ENCODE data around the gene YWHAB. TPM values are rescaled to one million over a fixed set of nuclear protein-coding genes. Genes with fewer than 3 reads are reported as not detected.

Gene YWHAB
- total and polyA plus RNA-seq, 2 donors (not counting 1 experiment from before 2014, with no cell fraction given): 80.3 to 200 TPM

DNA sequence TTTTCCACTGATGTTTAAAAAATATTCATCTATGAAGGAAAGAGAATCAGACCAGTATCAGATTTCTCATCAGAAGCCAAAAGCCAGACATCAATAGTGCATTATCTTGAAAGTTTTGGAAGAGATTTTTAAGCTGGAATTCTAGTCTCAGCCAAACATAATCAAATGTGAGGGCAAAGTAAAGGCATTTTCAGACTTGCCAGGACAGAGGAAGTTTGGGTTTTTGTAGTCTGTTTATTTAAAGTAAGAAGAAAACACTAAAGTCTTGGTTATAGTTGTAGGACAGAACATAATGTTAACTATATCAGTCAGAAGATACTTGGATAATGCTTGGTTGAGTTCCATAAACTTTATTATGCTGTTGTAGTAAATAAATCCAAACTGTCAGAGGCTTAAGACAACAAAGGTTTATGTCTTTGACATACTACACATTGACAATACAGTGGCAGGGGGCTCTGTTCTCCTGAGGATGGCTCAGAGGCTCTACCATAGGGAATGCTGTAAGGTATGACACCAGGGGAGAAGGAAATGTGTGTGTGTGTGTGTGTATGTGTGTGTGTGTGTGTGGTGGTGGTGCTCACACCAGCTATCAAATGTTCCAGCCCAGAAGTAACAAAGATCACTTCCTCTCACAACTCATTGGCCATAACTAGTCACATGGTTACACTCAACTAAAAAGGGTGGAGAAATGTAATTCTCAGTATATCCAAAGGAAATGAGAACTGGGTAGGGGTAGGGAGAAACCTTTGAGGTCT is 26.7 kb upstream of the YWHAB start:
- no peaks in the 10 kb centered on the region for H4K20me1 ChIP-seq (ENCODE audit: control insufficient read depth, insufficient read depth, low read length, poor library complexity, severe bottlenecking)
- no peak overlapping the region for H2AFZ ChIP-seq (ENCODE audit: insufficient read depth, low read depth, low read length, poor library complexity, severe bottlenecking)
- H3K36me3 ChIP-seq (replicated peaks in 1 of 2; ENCODE audit: control extremely low read depth in 1 of 2, control insufficient read depth in 1 of 2, extremely low read depth in 1 of 2, insufficient read depth in 2 of 2, low read length in 1 of 2): no peaks in the 10 kb centered on the region
- H3K9ac ChIP-seq (ENCODE audit: low read length): no peak overlapping the region
- no peaks in the 10 kb centered on the region for H3K4me1 ChIP-seq (ENCODE audit: control insufficient read depth in 2 of 2, insufficient read depth in 2 of 2, low read length in 2 of 2)
- H3K4me2 ChIP-seq (replicated peaks; ENCODE audit: low read depth, low read length, poor library complexity, severe bottlenecking): no peak overlapping the region
- Mint-ChIP-seq H3K4me3 (no peak overlapping the region), H3K9me3 (ENCODE audit: insufficient read depth) (peaks cover 5% of the 10 kb centered on the region), H3K27ac (no peak overlapping the region), H3K4me1 (no peaks in the 10 kb centered on the region), H3K27me3 (peaks cover 3% of the 10 kb centered on the region)
- no peak overlapping the region for H3K4me3 ChIP-seq (ENCODE audit: control extremely low read depth in 1 of 5, extremely low read depth in 1 of 5, insufficient read depth in 1 of 5, low read depth in 2 of 5, low read length in 4 of 5)
- no peaks in the 10 kb centered on the region for H3K79me2 ChIP-seq (ENCODE audit: control insufficient read depth, insufficient read depth, low read length)
- DNase-seq: no peak
- peaks cover 0 to 7% (median 0%) of the 10 kb centered on the region in 3 donors for H3K9me3 ChIP-seq (ENCODE audit: control extremely low read depth in 1 of 3, control insufficient read depth in 2 of 3, insufficient read depth in 1 of 3, low read length in 2 of 3)
- H3K27ac ChIP-seq (ENCODE audit: low read length in 2 of 2): no peak overlapping the region
- CTCF ChIA-PET: no interaction called here
- no peaks in the 10 kb centered on the region for H3K27me3 ChIP-seq (replicated peaks in 1 of 4; ENCODE audit: control extremely low read depth in 1 of 4, control insufficient read depth in 3 of 4, insufficient read depth in 4 of 4, low read length in 3 of 4)
- POLR2A ChIA-PET: no interaction called here
- intact Hi-C loops (cut with micrococcal nuclease): no loop called here
- no peak for TF ChIP-seq CTCF (IDR thresholded peaks at IDR 0.05)
- TF ChIP-seq EZH2 (IDR thresholded peaks at IDR 0.05; ENCODE audit: borderline replicate concordance, insufficient read depth, low read depth, low read length, poor library complexity, severe bottlenecking): no peak
- ATAC-seq (ENCODE audit: low read depth): no peak

DNA sequence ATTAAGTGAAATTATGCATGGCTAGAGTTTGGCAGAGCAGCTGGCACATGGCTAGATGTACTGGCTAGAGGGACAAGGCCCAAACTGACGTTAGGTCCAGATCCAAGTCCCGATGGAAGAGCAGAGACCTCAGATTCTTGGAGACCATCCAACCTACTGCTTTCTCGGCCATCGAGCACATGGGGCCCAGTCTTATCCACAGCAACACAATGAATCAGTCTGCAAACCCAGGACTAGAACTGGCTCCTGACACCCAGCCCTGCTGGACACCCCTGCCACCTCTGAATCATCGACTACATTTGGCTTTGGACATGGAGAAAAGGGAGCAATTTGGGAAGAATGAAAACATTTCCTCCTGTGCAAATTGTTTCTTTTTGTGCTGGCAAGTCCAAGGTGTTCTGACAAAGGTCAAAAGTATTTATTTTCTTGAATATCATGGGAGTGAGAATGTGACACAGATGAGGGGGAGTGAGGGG is 23.9 kb upstream of the YWHAB start:
- H2AFZ ChIP-seq (ENCODE audit: insufficient read depth, low read depth, low read length, poor library complexity, severe bottlenecking): no peak overlapping the region

More for the DNA sequence above, 23.9 kb upstream of the YWHAB start:
- H3K27me3 Mint-ChIP-seq: no peaks in the 10 kb centered on the region
- ChIA-PET POLR2A (interaction anchor here (0.6 kb wide), 1 partner anchor 48 kb away, joined by 3 read pairs; the partner anchor contains the start of gene PABPC1L), CTCF (no interaction called here)
- no peak for DNase-seq
- 89% methylated on average over 3 of the region's 5 CpGs for WGBS (ENCODE audit: insufficient coverage)
- Histone ChIP-seq H3K4me1 (ENCODE audit: control insufficient read depth in 2 of 2, insufficient read depth in 2 of 2, low read length in 2 of 2) (no peaks in the 10 kb centered on the region), H3K79me2 (ENCODE audit: control insufficient read depth, insufficient read depth, low read length) (no peaks in the 10 kb centered on the region), H3K4me2 (replicated peaks; ENCODE audit: low read depth, low read length, poor library complexity, severe bottlenecking) (no peak overlapping the region), H3K9me3 (ENCODE audit: control extremely low read depth in 1 of 3, control insufficient read depth in 2 of 3, insufficient read depth in 1 of 3, low read length in 2 of 3) (peaks cover 0 to 7% (median 0%) of the 10 kb centered on the region in 3 donors), H3K36me3 (replicated peaks in 1 of 2; ENCODE audit: control extremely low read depth in 1 of 2, control insufficient read depth in 1 of 2, extremely low read depth in 1 of 2, insufficient read depth in 2 of 2, low read length in 1 of 2) (no peaks in the 10 kb centered on the region), H3K4me3 (ENCODE audit: control extremely low read depth in 1 of 5, extremely low read depth in 1 of 5, insufficient read depth in 1 of 5, low read depth in 2 of 5, low read length in 4 of 5) (no peak overlapping the region), H3K9ac (ENCODE audit: low read length) (no peak overlapping the region), H3K27me3 (replicated peaks in 1 of 4; ENCODE audit: control extremely low read depth in 1 of 4, control insufficient read depth in 3 of 4, insufficient read depth in 4 of 4, low read length in 3 of 4) (no peaks in the 10 kb centered on the region), H3K27ac (ENCODE audit: low read length in 2 of 2) (no peak overlapping the region), H4K20me1 (ENCODE audit: control insufficient read depth, insufficient read depth, low read length, poor library complexity, severe bottlenecking) (no peaks in the 10 kb centered on the region)
- no peak for ATAC-seq (ENCODE audit: low read depth)
- no peak overlapping the region for H3K4me3 Mint-ChIP-seq
- no peak for TF ChIP-seq EZH2 (IDR thresholded peaks at IDR 0.05; ENCODE audit: borderline replicate concordance, insufficient read depth, low read depth, low read length, poor library complexity, severe bottlenecking)
- TF ChIP-seq CTCF (IDR thresholded peaks at IDR 0.05): no peak
- peaks cover 4% of the 10 kb centered on the region for H3K9me3 Mint-ChIP-seq (ENCODE audit: insufficient read depth)
- no peak overlapping the region for H3K27ac Mint-ChIP-seq
- H3K4me1 Mint-ChIP-seq: no peaks in the 10 kb centered on the region
- intact Hi-C loops (cut with micrococcal nuclease): no loop called here

All from B cell (primary cell).